IMR-90 (cell line): ENCODE data around the gene HERC4. TPM values are rescaled to one million over a fixed set of nuclear protein-coding genes. Genes with fewer than 3 reads are reported as not detected.

Source experiments
- ATAC-seq: fragments of 200-7000 bp; cut with Tn5 transposase; 2 replicates; pipeline ENCODE4 v1.9.1; 2020; ENCODE audit warnings: low read depth, mild to moderate bottlenecking, moderate library complexity
- BruUV-seq: library from RNA; stranded (reverse); fragments of 400-500 nt; replicated peaks from 2 replicates; lab custom pipeline; 2021; lab: Mats Ljungman, UMichigan
- CTCF ChIA-PET: fragments of 300-600 bp; formaldehyde crosslinking; extraction: SDS; loops from one replicate; lab custom pipeline; 2021; ENCODE audit warnings: antibody characterized with exemption; lab: Yijun Ruan, JAX
- POLR2A ChIA-PET: fragments of 300-600 bp; sonication (Branson Sonifier 250); formaldehyde crosslinking; loops from one replicate; lab custom pipeline; 2022; ENCODE audit warnings: antibody characterized with exemption; ENCODE audit not compliant: unreplicated experiment; lab: Charles Lee
- DNase-seq: peaks from one replicate; pipeline ENCODE4 v3.0.0; 2013
- H2AFZ ChIP-seq: replicated peaks from 2 replicates; pipeline ENCODE3; 2013; ENCODE audit warnings: low read length, mild to moderate bottlenecking; ENCODE audit not compliant: poor library complexity
- H2AK5ac ChIP-seq: 2 replicates; pipeline ENCODE4 v1.6.1; 2013; ENCODE audit warnings: low read depth, low read length, inconsistent platforms
- H2AK9ac ChIP-seq: replicated peaks from 2 replicates; pipeline ENCODE3; 2013; ENCODE audit warnings: mild to moderate bottlenecking, low read depth, low read length, moderate library complexity; ENCODE audit not compliant: poor library complexity
- H2BK120ac ChIP-seq: 2 replicates; pipeline ENCODE4 v1.6.1; 2013; ENCODE audit warnings: low read depth, low read length, inconsistent platforms
- H2BK15ac ChIP-seq: 3 replicates; pipeline ENCODE4 v1.6.1; 2013; ENCODE audit warnings: low read depth, low read length, inconsistent platforms
- H2BK20ac ChIP-seq: 2 replicates; pipeline ENCODE4 v1.6.1; 2013; ENCODE audit warnings: low read depth, mild to moderate bottlenecking, inconsistent platforms, low read length, moderate library complexity
- H2BK5ac ChIP-seq: 2 replicates; pipeline ENCODE4 v1.6.1; 2013; ENCODE audit warnings: mild to moderate bottlenecking, low read depth, low read length, inconsistent platforms; ENCODE audit not compliant: poor library complexity, severe bottlenecking
- H3K14ac ChIP-seq: replicated peaks from 2 replicates; pipeline ENCODE4 v1.6.1; 2013; ENCODE audit warnings: low read depth, low read length, inconsistent platforms
- H3K18ac ChIP-seq: 2 replicates; pipeline ENCODE4 v1.6.1; 2013; ENCODE audit warnings: low read depth, low read length, control low read depth
- H3K23ac ChIP-seq: 2 replicates; pipeline ENCODE4 v1.6.1; 2013; ENCODE audit warnings: low read depth, low read length, inconsistent platforms
- H3K27ac ChIP-seq: 2 replicates; pipeline ENCODE4 v1.5.1; 2013; ENCODE audit warnings: mild to moderate bottlenecking, control low read depth, low read length; ENCODE audit not compliant: insufficient read depth
- H3K27me3 ChIP-seq: 2 replicates; pipeline ENCODE4 v1.6.1; 2013; ENCODE audit warnings: low read length; ENCODE audit not compliant: control insufficient read depth, insufficient read depth
- H3K36me3 ChIP-seq: 2 replicates; pipeline ENCODE4 v1.6.1; 2013; ENCODE audit warnings: low read length, mixed read lengths; ENCODE audit not compliant: control insufficient read depth, insufficient read depth
- H3K4ac ChIP-seq: 2 replicates; pipeline ENCODE4 v1.6.1; 2013; ENCODE audit warnings: low read depth, low read length, inconsistent platforms
- H3K4me1 ChIP-seq: 2 replicates; pipeline ENCODE4 v1.6.1; 2013; ENCODE audit warnings: low read length, mixed read lengths; ENCODE audit not compliant: control insufficient read depth, insufficient read depth
- H3K4me2 ChIP-seq: 2 replicates; pipeline ENCODE4 v1.6.1; 2013; ENCODE audit warnings: low read depth, mild to moderate bottlenecking, control low read depth, low read length, moderate library complexity
- H3K4me3 ChIP-seq: 2 replicates; pipeline ENCODE4 v1.5.1; 2013; ENCODE audit warnings: low read depth, mild to moderate bottlenecking, control low read depth, low read length, moderate library complexity; ENCODE audit not compliant: insufficient read depth
- H3K56ac ChIP-seq: 2 replicates; pipeline ENCODE4 v1.6.1; 2013; ENCODE audit warnings: low read length, inconsistent platforms; ENCODE audit not compliant: insufficient read depth; ENCODE audit errors: extremely low read depth
- H3K79me1 ChIP-seq, 2 experiments: 2 replicates each; pipeline ENCODE4 v1.6.1; 2013; ENCODE audit warnings: low read length in 2 of 2, inconsistent platforms in 1 of 2, low read depth in 1 of 2
- H3K9ac ChIP-seq: 2 replicates; pipeline ENCODE4 v1.6.1; 2013; ENCODE audit warnings: low read depth, low read length, control low read depth
- H3K9me1 ChIP-seq: 2 replicates; pipeline ENCODE4 v1.6.1; 2013; ENCODE audit warnings: low read length, inconsistent platforms; ENCODE audit not compliant: insufficient read depth
- H3K9me3 ChIP-seq: 2 replicates; pipeline ENCODE4 v1.6.1; 2013; ENCODE audit warnings: low read length; ENCODE audit not compliant: control insufficient read depth, insufficient read depth
- H4K20me1 ChIP-seq: 2 replicates; pipeline ENCODE4 v1.6.1; 2013; ENCODE audit warnings: low read length, inconsistent platforms; ENCODE audit not compliant: insufficient read depth
- H4K5ac ChIP-seq: 2 replicates; pipeline ENCODE4 v1.6.1; 2013; ENCODE audit warnings: mild to moderate bottlenecking, low read depth, low read length, control low read depth
- H4K8ac ChIP-seq, 2 experiments: 2 replicates each; pipeline ENCODE4 v1.6.1; 2013; ENCODE audit warnings: low read depth in 2 of 2, low read length in 2 of 2, control low read depth in 1 of 2, inconsistent platforms in 1 of 2
- H4K91ac ChIP-seq: 2 replicates; pipeline ENCODE4 v1.6.1; 2013; ENCODE audit warnings: low read depth, low read length, inconsistent platforms; ENCODE audit not compliant: insufficient read depth
- MXI1 ChIP-seq: IDR thresholded peaks from 2 replicates; pipeline ENCODE4 v1.6.1; 2012; ENCODE audit warnings: low read depth, mild to moderate bottlenecking, low read length, moderate library complexity, borderline replicate concordance
- NFE2L2 ChIP-seq: fragments of 150-350 bp; IDR thresholded peaks from 2 replicates; pipeline ENCODE4 v1.6.1; 2016; ENCODE audit warnings: low read depth, mild to moderate bottlenecking, low read length
- RFX5 ChIP-seq: IDR thresholded peaks from 2 replicates; pipeline ENCODE4 v1.8.0; 2012; ENCODE audit warnings: low read depth, mild to moderate bottlenecking, low read length, moderate library complexity
- WGBS, 2 experiments: methylation state at CpG; one replicate each; pipeline versions ENCODE4 v1.1.5 to v1.1.7; 2013; ENCODE audit warnings: missing lambda C conversion rate in 2 of 2; ENCODE audit not compliant: insufficient read length in 1 of 2; ENCODE audit errors: extremely low coverage in 2 of 2; 5-methylcytosine and 5-hydroxymethylcytosine counted together
- dilution Hi-C: fragments of 300-500 bp; cut with HindIII; formaldehyde crosslinking; loops from one replicate; pipeline ENCODE4 v1.14.3; 2018; ENCODE audit warnings: low sequenced_read_pairs; ENCODE audit not compliant: unreplicated experiment
- in situ Hi-C: fragments of 300-500 bp; cut with MboI; formaldehyde crosslinking; loops from 3 replicates; pipeline ENCODE4 v1.14.3; 2019; ENCODE audit warnings: low sequenced_read_pairs, inconsistent platforms, mixed read lengths
- intact Hi-C: fragments of 100-400 bp; cut with micrococcal nuclease; formaldehyde crosslinking; loops from 2 replicates; pipeline ENCODE4 v1.10.0; 2022
- polyA plus RNA-seq, 3 experiments: library from polyadenylated mRNA; depleted of rRNA; stranded (reverse); fragments of >200 nt; gene quantifications; 2 replicates each; pipeline ENCODE4 v1.2.3, GENCODE V29; 2012; ENCODE audit warnings: low replicate concordance in 1 of 3
- total RNA-seq: library from RNA; depleted of rRNA; stranded (reverse); fragments of >200 nt; gene quantifications from 2 replicates; pipeline ENCODE4 v1.2.3, GENCODE V29; 2012

The HERC4 gene
- total and polyA plus RNA-seq, 2 of the 4 experiments (the other 2 are of a cell fraction) = 66.6 to 92.8 TPM

GRCh38 chr10:67883710-67884312 is 191.3 kb downstream of the HERC4 start:
- peaks cover 15% of the 10 kb centered on the region for H4K20me1 ChIP-seq
- peaks cover 7% of the 10 kb centered on the region for H3K36me3 ChIP-seq
- no TSS peak for BruUV-seq
- peak overlapping the region; percentile 75 for H3K4me2 ChIP-seq
- H3K27me3 ChIP-seq = no peaks in the 10 kb centered on the region
- H2BK20ac ChIP-seq = peak overlapping the region; percentile 13
- WGBS, 2 experiments = no CpG with 5 or more reads among the region's 13 CpGs
- H2BK15ac ChIP-seq = peak overlapping the region; percentile 8; the same call in 1 of the 3 replicates
- H3K56ac ChIP-seq = peak overlapping the region; percentile 72; the same call in 1 of the 2 replicates
- peak overlapping the region; percentile 23 to 73 for H4K8ac ChIP-seq
- intact Hi-C loops = loop anchor here (1.0 to 10.0 kb wide), 3 partner anchors 191 to 451 kb away; partner anchors contain the start of genes HERC4, HNRNPH3 and PBLD
- peak overlapping the region; percentile 56 for H2BK120ac ChIP-seq
- dilution Hi-C loops = no loop called here
- H2AK5ac ChIP-seq = no peak overlapping the region
- peak overlapping the region; percentile 88 for H2AFZ ChIP-seq
- ChIA-PET CTCF (interaction anchor here (0.5 to 1.1 kb wide), 2 partner anchors 16 to 381 kb away, joined by 3 to 5 read pairs; no protein-coding TSS in a partner anchor), POLR2A (interaction anchor here (0.6 kb wide), 1 partner anchor 16 kb away, joined by 4 read pairs; no protein-coding TSS in a partner anchor)
- in situ Hi-C loops = no loop called here
- H3K4me1 ChIP-seq = peaks cover 3% of the 10 kb centered on the region; the same call in 1 of the 2 replicates
- peak overlapping the region; percentile 84; the same call in 1 of the 2 replicates for H3K23ac ChIP-seq
- H3K4ac ChIP-seq = peak overlapping the region; percentile 63
- ATAC-seq (peak; percentile 15), DNase-seq (no peak)
- H3K9me1 ChIP-seq = 0 out of 2 replicates have a peak, but pooled peaks cover 5% of the 10 kb centered on the region
- peak overlapping the region; percentile 60 for H3K9ac ChIP-seq
- peak overlapping the region; percentile 31 for H2BK5ac ChIP-seq
- H3K18ac ChIP-seq = peak overlapping the region; percentile 14
- H3K79me1 ChIP-seq = peaks cover 15 to 20% of the 10 kb centered on the region in 2 experiments
- peak overlapping the region; percentile 35; the same call in 1 of the 2 replicates for H4K91ac ChIP-seq
- H3K14ac ChIP-seq = peak overlapping the region; percentile 83
- peak overlapping the region; percentile 52 for H3K27ac ChIP-seq
- peak overlapping the region; percentile 23 for H4K5ac ChIP-seq
- peak overlapping the region; percentile 69 for H2AK9ac ChIP-seq
- TF ChIP-seq MXI1 = no peak
- TF ChIP-seq NFE2L2 = no peak
- TF ChIP-seq RFX5 = no peak
- H3K4me3 ChIP-seq = peak overlapping the region; percentile 56
- no peaks in the 10 kb centered on the region for H3K9me3 ChIP-seq
